Mesothelial cell of epicardium (in vitro differentiated cells): ENCODE measurements around the gene C10orf90. TPM values are rescaled to one million over a fixed set of nuclear protein-coding genes. Genes with fewer than 3 reads are reported as not detected.

Source experiments
- DNase-seq, 2 experiments: peaks; one replicate each; pipeline ENCODE4 v3.0.0; 2021; ENCODE audit warnings: low spot score in 2 of 2; ENCODE audit not compliant: unreplicated experiment in 2 of 2
- H3K27ac Mint-ChIP-seq: 2 replicates; pipeline ENCODE4 v1.8.0; 2021; ENCODE audit warnings: mixed read lengths
- H3K27me3 Mint-ChIP-seq: 2 replicates; pipeline ENCODE4 v1.8.0; 2021; ENCODE audit warnings: low read depth, mixed read lengths
- H3K36me3 Mint-ChIP-seq: 2 replicates; pipeline ENCODE4 v1.8.0; 2021; ENCODE audit warnings: mixed read lengths
- H3K4me1 Mint-ChIP-seq: 2 replicates; pipeline ENCODE4 v1.8.0; 2021; ENCODE audit warnings: mixed read lengths
- H3K4me3 Mint-ChIP-seq: 2 replicates; pipeline ENCODE4 v1.8.0; 2021; ENCODE audit warnings: mild to moderate bottlenecking, moderate library complexity, mixed read lengths
- H3K9me3 Mint-ChIP-seq: 2 replicates; pipeline ENCODE4 v1.8.0; 2021; ENCODE audit warnings: mixed read lengths
- total RNA-seq: library from RNA; stranded (reverse); gene quantifications from 3 replicates; pipeline ENCODE4 v1.2.1, GENCODE V29; 2021
- TF ChIP-seq, protein P1 (sequence below): fragments of 200-600 bp; sonication (generic); IDR thresholded peaks from one replicate; pipeline ENCODE4 v1.5.0; 2021; ENCODE audit warnings: antibody characterized with exemption; ENCODE audit not compliant: unreplicated experiment

C10orf90 gene
- total RNA-seq, 1 donor from 2014 or later, result not detected

GRCh38 chr10:126402721-126403695 lies 267.5 kb downstream of the C10orf90 start:
- H3K9me3 Mint-ChIP-seq, result no peaks in the 10 kb centered on the region
- H3K4me3 Mint-ChIP-seq, result no peak overlapping the region
- no peaks in the 10 kb centered on the region for H3K36me3 Mint-ChIP-seq
- H3K27me3 Mint-ChIP-seq, result no peaks in the 10 kb centered on the region
- no peak for DNase-seq
- peaks cover 18% of the 10 kb centered on the region for H3K4me1 Mint-ChIP-seq
- H3K27ac Mint-ChIP-seq, result peak overlapping the region; percentile 5
- TF ChIP-seq, protein P1, sequence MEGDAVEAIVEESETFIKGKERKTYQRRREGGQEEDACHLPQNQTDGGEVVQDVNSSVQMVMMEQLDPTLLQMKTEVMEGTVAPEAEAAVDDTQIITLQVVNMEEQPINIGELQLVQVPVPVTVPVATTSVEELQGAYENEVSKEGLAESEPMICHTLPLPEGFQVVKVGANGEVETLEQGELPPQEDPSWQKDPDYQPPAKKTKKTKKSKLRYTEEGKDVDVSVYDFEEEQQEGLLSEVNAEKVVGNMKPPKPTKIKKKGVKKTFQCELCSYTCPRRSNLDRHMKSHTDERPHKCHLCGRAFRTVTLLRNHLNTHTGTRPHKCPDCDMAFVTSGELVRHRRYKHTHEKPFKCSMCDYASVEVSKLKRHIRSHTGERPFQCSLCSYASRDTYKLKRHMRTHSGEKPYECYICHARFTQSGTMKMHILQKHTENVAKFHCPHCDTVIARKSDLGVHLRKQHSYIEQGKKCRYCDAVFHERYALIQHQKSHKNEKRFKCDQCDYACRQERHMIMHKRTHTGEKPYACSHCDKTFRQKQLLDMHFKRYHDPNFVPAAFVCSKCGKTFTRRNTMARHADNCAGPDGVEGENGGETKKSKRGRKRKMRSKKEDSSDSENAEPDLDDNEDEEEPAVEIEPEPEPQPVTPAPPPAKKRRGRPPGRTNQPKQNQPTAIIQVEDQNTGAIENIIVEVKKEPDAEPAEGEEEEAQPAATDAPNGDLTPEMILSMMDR, result no peak

- H3K27me3 Mint-ChIP-seq, result peaks cover 3% of the 10 kb centered on the region
- no peaks in the 10 kb centered on the region for H3K9me3 Mint-ChIP-seq
- H3K36me3 Mint-ChIP-seq, result no peaks in the 10 kb centered on the region
- TF ChIP-seq, protein P1, result no peak
- H3K4me3 Mint-ChIP-seq, result no peak overlapping the region
- DNase-seq, result no peak
- H3K27ac Mint-ChIP-seq, result no peak overlapping the region
- peaks cover 17% of the 10 kb centered on the region for H3K4me1 Mint-ChIP-seq
Observed at GRCh38 chr10:126400641-126401040, 269.9 kb downstream of the C10orf90 start.

DNA sequence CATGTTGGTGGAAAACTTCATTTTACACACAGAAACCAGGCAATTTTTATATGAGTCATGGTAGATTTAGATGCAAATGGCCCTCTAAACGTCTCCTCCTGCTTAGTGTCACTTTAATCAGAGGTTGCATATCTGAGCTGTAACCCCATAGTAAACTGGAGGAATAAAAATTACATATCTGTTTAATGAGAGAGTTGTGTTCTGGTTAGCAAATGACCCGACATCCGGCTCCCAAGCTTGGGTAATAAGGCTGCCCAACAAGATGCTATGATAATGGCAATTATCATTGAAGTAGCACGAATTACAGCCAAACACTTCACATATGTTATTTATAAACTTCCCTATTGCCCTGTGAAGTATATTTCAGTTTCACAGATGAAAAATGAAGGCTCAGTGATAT lies 271.6 kb downstream of the C10orf90 start:
- TF ChIP-seq, protein P1, result no peak
- Mint-ChIP-seq H3K4me3 (no peak overlapping the region), H3K27ac (no peak overlapping the region), H3K36me3 (no peaks in the 10 kb centered on the region), H3K9me3 (no peaks in the 10 kb centered on the region), H3K27me3 (peaks cover 3% of the 10 kb centered on the region), H3K4me1 (peaks cover 8% of the 10 kb centered on the region)
- DNase-seq, result no peak

DNA sequence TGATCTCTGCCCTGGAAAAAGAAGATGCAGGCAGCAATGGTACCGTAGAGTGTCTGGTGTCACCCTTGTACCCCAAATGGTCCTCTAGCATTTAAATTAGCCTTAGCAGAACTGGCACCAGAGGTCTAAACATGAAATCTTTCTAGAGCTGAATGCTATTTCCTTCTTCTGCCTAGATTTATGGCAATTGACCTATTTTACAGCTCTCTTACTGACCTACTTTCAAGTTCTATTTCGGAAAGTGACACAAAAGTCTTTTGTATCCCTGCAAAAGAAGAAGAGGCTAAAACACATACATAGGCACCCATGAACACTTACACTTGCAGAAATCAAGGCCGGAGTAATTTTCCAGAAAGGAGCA lies 272.1 kb downstream of the C10orf90 start:
- Mint-ChIP-seq H3K27me3 (peaks cover 3% of the 10 kb centered on the region), H3K4me1 (peaks cover 3% of the 10 kb centered on the region), H3K27ac (no peak overlapping the region), H3K9me3 (no peaks in the 10 kb centered on the region), H3K4me3 (no peak overlapping the region), H3K36me3 (no peaks in the 10 kb centered on the region)
- no peak for DNase-seq
- TF ChIP-seq, protein P1, result no peak

DNA sequence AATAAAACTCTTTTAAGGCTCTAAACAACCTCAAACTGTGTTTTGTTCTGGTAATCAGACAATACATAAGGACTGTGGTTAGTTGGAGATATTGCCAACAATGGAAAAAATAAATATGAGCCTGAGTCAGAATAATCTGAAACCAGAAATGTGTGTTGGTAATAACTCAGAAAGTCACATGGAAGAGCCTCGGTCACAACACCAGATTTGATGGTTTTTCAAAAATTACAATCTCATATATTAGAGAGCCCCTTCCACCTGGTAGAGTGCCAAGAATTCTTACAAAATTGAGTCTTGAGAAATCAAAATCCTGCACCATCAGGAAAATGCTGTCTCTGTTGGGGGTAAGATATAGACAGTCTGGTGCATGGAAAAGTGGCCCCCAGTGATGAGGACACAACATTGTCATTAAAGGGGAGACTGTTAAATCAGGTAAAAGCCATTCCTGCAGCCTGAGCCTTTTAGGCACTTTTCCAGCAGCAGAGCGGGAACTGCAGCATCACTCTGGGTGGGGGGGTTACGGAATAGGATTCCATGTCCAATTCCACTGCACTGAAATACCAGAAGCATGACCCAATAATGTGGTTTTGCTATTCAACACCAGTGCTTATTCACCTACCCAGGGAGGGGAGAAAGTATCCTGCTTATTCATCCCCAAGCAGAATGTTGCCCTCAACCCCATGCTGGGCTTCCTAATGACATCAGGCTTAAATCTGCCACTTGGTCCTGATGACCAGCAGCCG lies 272.7 kb downstream of the C10orf90 start:
- Mint-ChIP-seq H3K27me3 (peaks cover 3% of the 10 kb centered on the region), H3K9me3 (no peaks in the 10 kb centered on the region), H3K36me3 (no peaks in the 10 kb centered on the region), H3K4me1 (no peaks in the 10 kb centered on the region), H3K4me3 (no peak overlapping the region), H3K27ac (no peak overlapping the region)
- TF ChIP-seq, protein P1, result no peak
- no peak for DNase-seq
